ENCODE measurements around the gene ABLIM2.

DNA sequence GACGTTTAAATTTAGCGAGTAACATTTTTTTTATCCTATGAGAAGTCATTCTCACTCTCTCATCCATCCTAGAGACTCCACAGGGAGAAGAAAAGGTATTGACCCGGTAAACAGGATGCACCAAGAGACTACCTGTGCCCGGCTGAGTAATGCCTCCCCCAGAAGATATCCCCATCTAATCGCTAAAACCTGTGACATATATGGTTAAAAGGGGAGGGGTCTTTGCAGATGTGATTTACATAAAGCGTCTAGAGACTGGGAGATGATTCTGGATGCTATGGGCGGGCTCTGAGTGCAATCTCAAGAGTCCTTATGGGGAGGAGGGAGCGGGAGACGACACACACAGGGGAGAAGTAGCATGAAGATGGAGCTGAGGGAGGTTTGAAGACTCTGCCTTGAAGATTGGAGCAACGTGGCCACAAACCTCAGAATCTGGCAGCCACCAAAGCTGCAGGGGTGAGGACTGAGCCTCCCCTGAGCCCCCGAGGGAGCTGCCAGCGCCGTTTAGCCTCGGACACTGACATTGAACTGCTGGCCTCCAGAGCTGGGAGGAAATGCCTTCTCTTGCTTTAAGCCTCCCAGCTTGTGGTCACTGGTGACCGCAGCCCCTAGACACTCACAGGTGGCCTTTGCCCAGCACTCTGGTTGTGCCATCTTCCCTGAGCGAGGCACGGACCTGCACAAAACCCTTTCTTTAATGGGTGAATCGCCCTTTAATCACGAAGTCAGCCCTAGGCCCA, 11.2 kb downstream of the ABLIM2 start:
- TF ChIP-seq, protein P1, sequence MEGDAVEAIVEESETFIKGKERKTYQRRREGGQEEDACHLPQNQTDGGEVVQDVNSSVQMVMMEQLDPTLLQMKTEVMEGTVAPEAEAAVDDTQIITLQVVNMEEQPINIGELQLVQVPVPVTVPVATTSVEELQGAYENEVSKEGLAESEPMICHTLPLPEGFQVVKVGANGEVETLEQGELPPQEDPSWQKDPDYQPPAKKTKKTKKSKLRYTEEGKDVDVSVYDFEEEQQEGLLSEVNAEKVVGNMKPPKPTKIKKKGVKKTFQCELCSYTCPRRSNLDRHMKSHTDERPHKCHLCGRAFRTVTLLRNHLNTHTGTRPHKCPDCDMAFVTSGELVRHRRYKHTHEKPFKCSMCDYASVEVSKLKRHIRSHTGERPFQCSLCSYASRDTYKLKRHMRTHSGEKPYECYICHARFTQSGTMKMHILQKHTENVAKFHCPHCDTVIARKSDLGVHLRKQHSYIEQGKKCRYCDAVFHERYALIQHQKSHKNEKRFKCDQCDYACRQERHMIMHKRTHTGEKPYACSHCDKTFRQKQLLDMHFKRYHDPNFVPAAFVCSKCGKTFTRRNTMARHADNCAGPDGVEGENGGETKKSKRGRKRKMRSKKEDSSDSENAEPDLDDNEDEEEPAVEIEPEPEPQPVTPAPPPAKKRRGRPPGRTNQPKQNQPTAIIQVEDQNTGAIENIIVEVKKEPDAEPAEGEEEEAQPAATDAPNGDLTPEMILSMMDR (IDR thresholded peaks at IDR 0.05; ENCODE audit: insufficient read depth, low read length, poor library complexity, severe bottlenecking) = no peak
- no peak for TF ChIP-seq EZH2phosphoT487 (conservative IDR thresholded peaks at IDR 0.05; ENCODE audit: low read length)
